Measurements from ENCODE around the gene YES1.

The YES1 gene

GRCh38 chr18:679516-679915 is 132.5 kb downstream of the YES1 start:
- ATAC-seq (ENCODE audit: insufficient read depth, low read depth) (no peak), DNase-seq (no peak)
- Histone ChIP-seq H3K4me3 (ENCODE audit: low read depth in 1 of 2, low read length in 2 of 2) (no peak overlapping the region), H3K9me3 (ENCODE audit: insufficient read depth, low read length, severe bottlenecking) (no peaks in the 10 kb centered on the region), H3K36me3 (ENCODE audit: insufficient read depth, low read length) (peaks cover 43% of the 10 kb centered on the region), H3K27ac (ENCODE audit: low read length) (peak overlapping the region; percentile 90), H3K4me2 (ENCODE audit: insufficient read depth, low read length) (no peak overlapping the region), H3K9ac (ENCODE audit: low read depth, low read length) (no peak overlapping the region), H4K20me1 (ENCODE audit: insufficient read depth, low read length) (0 out of 2 replicates have a peak, but pooled peaks cover 4% of the 10 kb centered on the region), H3K79me2 (ENCODE audit: insufficient read depth, low read length) (no peaks in the 10 kb centered on the region), H3K4me1 (ENCODE audit: insufficient read depth, low read length) (peaks cover 44% of the 10 kb centered on the region), H2AFZ (ENCODE audit: low read depth, low read length) (no peak overlapping the region), H3K27me3 (ENCODE audit: insufficient read depth, low read length, poor library complexity) (no peaks in the 10 kb centered on the region)
- TF ChIP-seq, protein P1, sequence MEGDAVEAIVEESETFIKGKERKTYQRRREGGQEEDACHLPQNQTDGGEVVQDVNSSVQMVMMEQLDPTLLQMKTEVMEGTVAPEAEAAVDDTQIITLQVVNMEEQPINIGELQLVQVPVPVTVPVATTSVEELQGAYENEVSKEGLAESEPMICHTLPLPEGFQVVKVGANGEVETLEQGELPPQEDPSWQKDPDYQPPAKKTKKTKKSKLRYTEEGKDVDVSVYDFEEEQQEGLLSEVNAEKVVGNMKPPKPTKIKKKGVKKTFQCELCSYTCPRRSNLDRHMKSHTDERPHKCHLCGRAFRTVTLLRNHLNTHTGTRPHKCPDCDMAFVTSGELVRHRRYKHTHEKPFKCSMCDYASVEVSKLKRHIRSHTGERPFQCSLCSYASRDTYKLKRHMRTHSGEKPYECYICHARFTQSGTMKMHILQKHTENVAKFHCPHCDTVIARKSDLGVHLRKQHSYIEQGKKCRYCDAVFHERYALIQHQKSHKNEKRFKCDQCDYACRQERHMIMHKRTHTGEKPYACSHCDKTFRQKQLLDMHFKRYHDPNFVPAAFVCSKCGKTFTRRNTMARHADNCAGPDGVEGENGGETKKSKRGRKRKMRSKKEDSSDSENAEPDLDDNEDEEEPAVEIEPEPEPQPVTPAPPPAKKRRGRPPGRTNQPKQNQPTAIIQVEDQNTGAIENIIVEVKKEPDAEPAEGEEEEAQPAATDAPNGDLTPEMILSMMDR (IDR thresholded peaks at IDR 0.05; ENCODE audit: borderline replicate concordance, extremely low read depth, low read length, poor library complexity, severe bottlenecking) = no peak
- TF ChIP-seq EZH2 (IDR thresholded peaks at IDR 0.05; ENCODE audit: borderline replicate concordance, low read depth, low read length, severe bottlenecking) = no peak

- Histone ChIP-seq H2AFZ (ENCODE audit: low read depth, low read length) (no peak overlapping the region), H3K27ac (ENCODE audit: low read length) (no peak overlapping the region), H4K20me1 (ENCODE audit: insufficient read depth, low read length) (0 out of 2 replicates have a peak, but pooled peaks cover 4% of the 10 kb centered on the region), H3K4me2 (ENCODE audit: insufficient read depth, low read length) (no peak overlapping the region), H3K36me3 (ENCODE audit: insufficient read depth, low read length) (peaks cover 51% of the 10 kb centered on the region), H3K79me2 (ENCODE audit: insufficient read depth, low read length) (no peaks in the 10 kb centered on the region), H3K9ac (ENCODE audit: low read depth, low read length) (no peak overlapping the region), H3K4me3 (ENCODE audit: low read depth in 1 of 2, low read length in 2 of 2) (no peak overlapping the region), H3K9me3 (ENCODE audit: insufficient read depth, low read length, severe bottlenecking) (no peaks in the 10 kb centered on the region), H3K4me1 (ENCODE audit: insufficient read depth, low read length) (peaks cover 42% of the 10 kb centered on the region), H3K27me3 (ENCODE audit: insufficient read depth, low read length, poor library complexity) (no peaks in the 10 kb centered on the region)
- ATAC-seq (ENCODE audit: insufficient read depth, low read depth) (no peak), DNase-seq (no peak)
- no peak for TF ChIP-seq EZH2 (IDR thresholded peaks at IDR 0.05; ENCODE audit: borderline replicate concordance, low read depth, low read length, severe bottlenecking)
- TF ChIP-seq, protein P1 (IDR thresholded peaks at IDR 0.05; ENCODE audit: borderline replicate concordance, extremely low read depth, low read length, poor library complexity, severe bottlenecking) = no peak
Measured at GRCh38 chr18:678482-679182, 133.4 kb downstream of the YES1 start.

- Histone ChIP-seq H3K4me1 (ENCODE audit: insufficient read depth, low read length) (peaks cover 36% of the 10 kb centered on the region), H2AFZ (ENCODE audit: low read depth, low read length) (no peak overlapping the region), H3K27ac (ENCODE audit: low read length) (peak overlapping the region; percentile 23; the same call in 1 of the 2 replicates), H3K36me3 (ENCODE audit: insufficient read depth, low read length) (peaks cover 58% of the 10 kb centered on the region), H3K4me2 (ENCODE audit: insufficient read depth, low read length) (no peak overlapping the region), H4K20me1 (ENCODE audit: insufficient read depth, low read length) (0 out of 2 replicates have a peak, but pooled peaks cover 4% of the 10 kb centered on the region), H3K9me3 (ENCODE audit: insufficient read depth, low read length, severe bottlenecking) (no peaks in the 10 kb centered on the region), H3K79me2 (ENCODE audit: insufficient read depth, low read length) (no peaks in the 10 kb centered on the region), H3K4me3 (ENCODE audit: low read depth in 1 of 2, low read length in 2 of 2) (no peak overlapping the region), H3K27me3 (ENCODE audit: insufficient read depth, low read length, poor library complexity) (no peaks in the 10 kb centered on the region), H3K9ac (ENCODE audit: low read depth, low read length) (no peak overlapping the region)
- no peak for ATAC-seq (ENCODE audit: insufficient read depth, low read depth)
- TF ChIP-seq, protein P1 (IDR thresholded peaks at IDR 0.05; ENCODE audit: borderline replicate concordance, extremely low read depth, low read length, poor library complexity, severe bottlenecking) = no peak
- TF ChIP-seq EZH2 (IDR thresholded peaks at IDR 0.05; ENCODE audit: borderline replicate concordance, low read depth, low read length, severe bottlenecking) = no peak
- DNase-seq = no peak
Measured at GRCh38 chr18:677951-678381, 134.1 kb downstream of the YES1 start.

All from DND-41 (cell line).